OCI-LY1 (cell line): ENCODE data around the gene HIGD2A.
A peak's percentile ranks its signal among the peaks of the same experiment; 100 is the strongest.

Source experiments
- H2AFZ ChIP-seq: fragments of 200-600 bp; sonication (generic), shearing (Covaris generic); 2 replicates; pipeline ENCODE4 v1.6.0; 2014; ENCODE audit warnings: antibody characterized with exemption, mild to moderate bottlenecking, low read length
- H3F3A ChIP-seq: fragments of 200-600 bp; sonication (generic), shearing (Covaris generic); 2 replicates; pipeline ENCODE4 v1.6.0; 2014; ENCODE audit warnings: mild to moderate bottlenecking, antibody characterized with exemption, low read length, moderate library complexity; ENCODE audit not compliant: insufficient read depth
- H3K27ac ChIP-seq: fragments of 200-600 bp; sonication (generic); 2 replicates; pipeline ENCODE4 v1.5.1; 2014; ENCODE audit warnings: low read length, mixed run types, mild to moderate bottlenecking, low read depth; ENCODE audit not compliant: poor library complexity, severe bottlenecking
- H3K27me3 ChIP-seq: fragments of 200-600 bp; sonication (generic); 2 replicates; pipeline ENCODE4 v1.6.0; 2014; ENCODE audit warnings: antibody characterized with exemption, mild to moderate bottlenecking, low read length, moderate library complexity; ENCODE audit not compliant: insufficient read depth
- H3K36me3 ChIP-seq: fragments of 200-600 bp; sonication (generic); 2 replicates; pipeline ENCODE4 v1.6.1; 2014; ENCODE audit warnings: mild to moderate bottlenecking, antibody characterized with exemption, low read length, moderate library complexity, mixed read lengths; ENCODE audit not compliant: insufficient read depth
- H3K4me1 ChIP-seq: fragments of 200-600 bp; sonication (generic); 2 replicates; pipeline ENCODE4 v1.5.1; 2014; ENCODE audit warnings: mild to moderate bottlenecking, low read length, moderate library complexity; ENCODE audit not compliant: insufficient read depth, severe bottlenecking
- H3K4me2 ChIP-seq: fragments of 200-600 bp; sonication (generic), shearing (Covaris generic); 2 replicates; pipeline ENCODE4 v1.6.1; 2014; ENCODE audit warnings: low read length
- H3K4me3 ChIP-seq: fragments of 200-600 bp; sonication (generic); 2 replicates; pipeline ENCODE4 v1.5.1; 2014; ENCODE audit warnings: low read length, low read depth, mild to moderate bottlenecking, mixed read lengths; ENCODE audit not compliant: poor library complexity, severe bottlenecking
- H3K79me2 ChIP-seq: fragments of 200-600 bp; shearing (Covaris generic); 2 replicates; pipeline ENCODE4 v1.6.1; 2016; ENCODE audit warnings: mixed run types, low read length, mixed read lengths; ENCODE audit not compliant: insufficient read depth
- H3K9ac ChIP-seq: fragments of 200-600 bp; sonication (generic), shearing (Covaris generic); 2 replicates; pipeline ENCODE4 v1.6.1; 2014; ENCODE audit warnings: mild to moderate bottlenecking, low read length, mixed read lengths
- H3K9me2 ChIP-seq: fragments of 200-600 bp; sonication (generic), shearing (Covaris generic); 2 replicates; pipeline ENCODE4 v1.6.1; 2014; ENCODE audit warnings: low read depth, mild to moderate bottlenecking, low read length, mixed read lengths
- H3K9me3 ChIP-seq: fragments of 200-600 bp; shearing (Covaris generic); 2 replicates; pipeline ENCODE4 v1.6.1; 2014; ENCODE audit warnings: low read length, mixed read lengths
- H4K20me1 ChIP-seq: fragments of 200-600 bp; sonication (generic), shearing (Covaris generic); 2 replicates; pipeline ENCODE4 v1.6.0; 2016; ENCODE audit warnings: mild to moderate bottlenecking, low read length; ENCODE audit not compliant: insufficient read depth
- EZH2 ChIP-seq: fragments of 200-600 bp; sonication (generic), shearing (Covaris generic); IDR thresholded peaks from 2 replicates; pipeline ENCODE4 v1.8.0; 2017; ENCODE audit warnings: borderline replicate concordance, mixed run types, mild to moderate bottlenecking, antibody characterized with exemption, low read length, moderate library complexity, mixed read lengths
- TF ChIP-seq, protein P1 (sequence below): fragments of 200-600 bp; sonication (generic), shearing (Covaris generic); IDR thresholded peaks from 2 replicates; pipeline ENCODE4 v1.5.1; 2017; ENCODE audit warnings: mild to moderate bottlenecking, antibody characterized with exemption, low read length, moderate library complexity, mixed read lengths

HIGD2A gene

DNA sequence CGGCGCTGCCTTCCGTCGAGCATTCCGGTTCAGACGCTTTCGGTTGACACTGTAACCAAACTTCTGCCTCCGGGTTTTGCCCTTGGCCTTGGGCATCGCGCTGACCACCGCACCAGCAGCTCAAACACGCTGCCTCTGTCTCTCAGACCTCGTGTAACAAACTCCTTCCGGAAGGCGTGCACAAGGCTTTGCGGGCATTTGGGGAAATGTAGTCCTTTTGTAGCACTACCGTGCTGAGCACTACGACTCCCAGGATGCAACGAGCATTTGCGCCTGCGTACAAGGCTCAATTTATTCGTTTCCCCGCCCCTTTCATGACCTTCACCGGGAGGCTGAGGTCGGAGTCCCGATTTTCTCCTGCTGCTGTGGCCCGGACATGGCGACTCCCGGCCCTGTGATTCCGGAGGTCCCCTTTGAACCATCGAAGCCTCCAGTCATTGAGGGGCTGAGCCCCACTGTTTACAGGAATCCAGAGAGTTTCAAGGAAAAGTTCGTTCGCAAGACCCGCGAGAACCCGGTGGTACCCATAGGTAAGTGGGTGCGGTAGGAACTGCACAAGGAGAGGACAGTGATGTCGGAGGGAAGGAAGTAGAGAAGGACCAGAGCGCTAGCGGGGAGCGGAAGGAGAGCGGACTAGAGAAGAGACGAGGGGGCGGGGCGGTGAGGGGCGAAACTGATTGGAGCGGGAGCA lies at the start of gene HIGD2A, which contains the start of gene NOP16:
Gene HIGD2A (plus strand): TSS at position 308 of the 691 bp plus-strand sequence. CDS start 69 bp downstream, at position 377.
Gene NOP16 (minus strand): TSS at position 155 of the 691 bp plus-strand sequence. CDS start 59 bp downstream, at position 96.
- peak within 1 kb of the TSS; percentile 91 for H3K27ac ChIP-seq
- H3K9me2 ChIP-seq, result no peaks in the 10 kb centered on the region
- peak within 1 kb of the TSS; percentile 94 for H3K4me3 ChIP-seq
- H3K9ac ChIP-seq, result peak within 1 kb of the TSS; percentile 95
- H3K4me1 ChIP-seq, result peaks cover 28% of the 10 kb centered on the region
- no peaks in the 10 kb centered on the region for H4K20me1 ChIP-seq
- peaks cover 78% of the 10 kb centered on the region for H3K36me3 ChIP-seq
- peak within 1 kb of the TSS; percentile 93 for H3K4me2 ChIP-seq
- no peaks in the 10 kb centered on the region for H3K27me3 ChIP-seq
- H2AFZ ChIP-seq, result no peak within 1 kb of the TSS
- H3K9me3 ChIP-seq, result no peaks in the 10 kb centered on the region
- TF ChIP-seq EZH2, result no peak
- TF ChIP-seq, protein P1, sequence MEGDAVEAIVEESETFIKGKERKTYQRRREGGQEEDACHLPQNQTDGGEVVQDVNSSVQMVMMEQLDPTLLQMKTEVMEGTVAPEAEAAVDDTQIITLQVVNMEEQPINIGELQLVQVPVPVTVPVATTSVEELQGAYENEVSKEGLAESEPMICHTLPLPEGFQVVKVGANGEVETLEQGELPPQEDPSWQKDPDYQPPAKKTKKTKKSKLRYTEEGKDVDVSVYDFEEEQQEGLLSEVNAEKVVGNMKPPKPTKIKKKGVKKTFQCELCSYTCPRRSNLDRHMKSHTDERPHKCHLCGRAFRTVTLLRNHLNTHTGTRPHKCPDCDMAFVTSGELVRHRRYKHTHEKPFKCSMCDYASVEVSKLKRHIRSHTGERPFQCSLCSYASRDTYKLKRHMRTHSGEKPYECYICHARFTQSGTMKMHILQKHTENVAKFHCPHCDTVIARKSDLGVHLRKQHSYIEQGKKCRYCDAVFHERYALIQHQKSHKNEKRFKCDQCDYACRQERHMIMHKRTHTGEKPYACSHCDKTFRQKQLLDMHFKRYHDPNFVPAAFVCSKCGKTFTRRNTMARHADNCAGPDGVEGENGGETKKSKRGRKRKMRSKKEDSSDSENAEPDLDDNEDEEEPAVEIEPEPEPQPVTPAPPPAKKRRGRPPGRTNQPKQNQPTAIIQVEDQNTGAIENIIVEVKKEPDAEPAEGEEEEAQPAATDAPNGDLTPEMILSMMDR, result no peak
- peaks cover 30% of the 10 kb centered on the region for H3K79me2 ChIP-seq
- no peaks in the 10 kb centered on the region for H3F3A ChIP-seq

DNA sequence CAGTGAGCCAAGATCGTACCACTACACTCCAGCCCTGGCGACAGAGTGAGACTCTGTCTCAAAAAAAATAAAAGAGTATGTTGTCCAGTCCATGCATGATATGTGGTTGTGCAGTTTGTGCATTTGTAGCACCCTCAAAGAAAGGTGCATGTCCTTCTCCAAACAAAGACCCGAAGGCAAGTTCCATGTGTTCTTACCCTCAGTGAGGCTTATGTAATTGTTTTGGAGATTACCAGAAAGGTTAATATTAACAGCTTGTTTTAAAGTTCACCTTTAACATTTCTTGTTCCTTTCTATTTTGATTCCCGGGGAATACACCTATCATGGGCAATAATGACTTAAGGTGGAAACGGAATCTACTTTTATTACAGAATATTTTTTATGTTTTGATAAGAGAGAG lies 49.2 kb upstream of the HIGD2A start:
- Histone ChIP-seq H3K9me2 (no peaks in the 10 kb centered on the region), H4K20me1 (no peaks in the 10 kb centered on the region), H3K4me3 (no peak overlapping the region), H3K4me2 (no peak overlapping the region), H3K9ac (no peak overlapping the region), H3K36me3 (peaks cover 7% of the 10 kb centered on the region; the same call in 1 of the 2 replicates), H3K27me3 (no peaks in the 10 kb centered on the region), H2AFZ (no peak overlapping the region), H3K79me2 (no peaks in the 10 kb centered on the region), H3K4me1 (no peaks in the 10 kb centered on the region), H3K27ac (no peak overlapping the region), H3F3A (no peaks in the 10 kb centered on the region), H3K9me3 (no peaks in the 10 kb centered on the region)
- TF ChIP-seq EZH2, result no peak
- TF ChIP-seq, protein P1, result no peak

DNA sequence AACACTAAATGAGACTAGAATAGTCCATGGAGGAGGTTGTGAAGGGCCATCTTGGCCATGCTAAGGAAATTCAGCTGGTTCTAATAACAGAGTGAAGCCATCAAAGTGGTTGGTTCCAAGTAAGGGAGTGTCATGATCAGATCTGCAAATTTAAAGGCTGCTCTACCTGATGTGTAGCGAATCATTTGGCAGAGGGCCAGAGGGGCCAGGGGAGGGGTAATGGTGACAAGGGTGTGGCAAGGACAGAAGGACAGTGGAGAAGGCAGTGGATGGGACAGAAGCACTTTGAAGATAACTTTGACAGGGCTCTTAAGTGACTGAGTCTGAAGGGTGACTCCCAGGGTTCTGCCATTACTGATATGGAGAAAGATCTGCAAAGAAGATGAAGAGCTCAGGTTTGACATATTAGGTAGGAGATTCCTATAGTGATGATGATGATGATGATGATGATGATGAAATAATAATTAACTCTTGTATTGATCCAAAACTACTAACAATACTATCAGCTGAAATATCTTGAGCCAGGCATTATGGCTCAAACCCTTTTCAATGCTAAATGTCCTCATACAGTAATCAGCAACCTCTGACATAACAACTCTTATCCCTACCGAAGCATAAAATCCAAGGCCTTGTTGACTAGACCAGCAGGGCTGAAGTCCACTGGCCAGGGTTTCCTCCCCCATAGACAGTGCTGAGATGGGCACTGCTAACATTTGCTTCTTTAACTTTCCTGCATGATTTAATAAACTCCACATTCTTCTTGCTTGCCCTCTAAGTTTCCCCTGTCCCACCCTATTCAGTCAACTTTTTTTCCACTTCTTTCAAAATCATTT lies 47.0 kb upstream of the HIGD2A start:
- H3K4me1 ChIP-seq, result no peaks in the 10 kb centered on the region
- no peak overlapping the region for H2AFZ ChIP-seq
- H4K20me1 ChIP-seq, result no peaks in the 10 kb centered on the region
- no peak overlapping the region for H3K4me2 ChIP-seq
- no peaks in the 10 kb centered on the region for H3K9me2 ChIP-seq
- H3K9me3 ChIP-seq, result no peaks in the 10 kb centered on the region
- H3F3A ChIP-seq, result no peaks in the 10 kb centered on the region
- no peak for TF ChIP-seq EZH2
- TF ChIP-seq, protein P1, result no peak
- no peak overlapping the region for H3K27ac ChIP-seq
- no peaks in the 10 kb centered on the region for H3K79me2 ChIP-seq
- H3K9ac ChIP-seq, result no peak overlapping the region
- H3K27me3 ChIP-seq, result no peaks in the 10 kb centered on the region
- no peak overlapping the region for H3K4me3 ChIP-seq
- peaks cover 28% of the 10 kb centered on the region for H3K36me3 ChIP-seq
